H1 (cell line): ENCODE measurements around the gene NAAA. TPM values are rescaled to one million over a fixed set of nuclear protein-coding genes. Genes with fewer than 3 reads are reported as not detected.

ENCODE experiments used
- CTCF ChIA-PET: fragments of 300-600 bp; sonication (Branson Sonifier 250); formaldehyde crosslinking; loops from one replicate; lab custom pipeline; 2021; ENCODE audit not compliant: partially characterized antibody; lab: Charles Lee
- POLR2A ChIA-PET: fragments of 300-600 bp; sonication (Branson Sonifier 250); formaldehyde crosslinking; loops from one replicate; lab custom pipeline; 2021; ENCODE audit warnings: inconsistent platforms; ENCODE audit not compliant: partially characterized antibody; lab: Charles Lee
- DNase-seq, 2 experiments: peaks; one replicate each; pipeline versions ENCODE4 v3.0.0 to v3.0.0-alpha.2; 2010 to 2022; ENCODE audit warnings: low spot score in 2 of 2, low read depth in 1 of 2, mixed read lengths in 1 of 2
- FAIRE-seq: peaks from 2 replicates; lab custom pipeline; 2011; peaks lifted over from hg19 to GRCh38; lab: Jason Lieb, UNC
- H2AFZ ChIP-seq: 2 replicates; pipeline ENCODE4 v1.8.1; 2012; ENCODE audit warnings: low read length, inconsistent platforms
- H2AK5ac ChIP-seq: 2 replicates; pipeline ENCODE4 v1.6.1; 2013; ENCODE audit warnings: low read depth, low read length
- H2BK120ac ChIP-seq: replicated peaks from 2 replicates; pipeline ENCODE3; 2013; ENCODE audit warnings: low read depth, low read length, inconsistent platforms
- H2BK12ac ChIP-seq: 2 replicates; pipeline ENCODE4 v1.6.1; 2013; ENCODE audit warnings: low read depth, low read length
- H2BK15ac ChIP-seq: 2 replicates; pipeline ENCODE4 v1.6.1; 2013; ENCODE audit warnings: low read length
- H2BK20ac ChIP-seq: 2 replicates; pipeline ENCODE4 v1.6.1; 2013; ENCODE audit warnings: low read length
- H2BK5ac ChIP-seq: 2 replicates; pipeline ENCODE4 v1.6.1; 2013; ENCODE audit warnings: low read depth, low read length
- H3K14ac ChIP-seq: 2 replicates; pipeline ENCODE4 v1.6.1; 2013; ENCODE audit warnings: inconsistent platforms; ENCODE audit not compliant: insufficient read length
- H3K18ac ChIP-seq: 2 replicates; pipeline ENCODE4 v1.6.1; 2013; ENCODE audit warnings: low read length; ENCODE audit errors: extremely low read depth
- H3K23ac ChIP-seq: 2 replicates; pipeline ENCODE4 v1.6.1; 2013; ENCODE audit warnings: inconsistent platforms; ENCODE audit not compliant: insufficient read length
- H3K23me2 ChIP-seq: 2 replicates; pipeline ENCODE4 v1.6.1; 2013; ENCODE audit warnings: low read depth, low read length
- H3K27ac ChIP-seq: 2 replicates; pipeline ENCODE4 v1.6.1; 2011; ENCODE audit warnings: low read depth, low read length, inconsistent platforms
- H3K27me3 ChIP-seq, 4 experiments: replicated peaks in 1 of 4; 1 replicate in 1 of 4; 2 replicates in 3 of 4; pipeline versions ENCODE4 v1.6.1 to v1.8.1; 2011 to 2013; ENCODE audit warnings: low read length in 3 of 4, mild to moderate bottlenecking in 3 of 4, inconsistent platforms in 2 of 4, mixed read lengths in 2 of 4, moderate library complexity in 1 of 4; ENCODE audit not compliant: control insufficient read depth in 3 of 4, insufficient read depth in 3 of 4; ENCODE audit errors: extremely low read depth in 1 of 4
- H3K36me3 ChIP-seq, 4 experiments: 2 replicates each; pipeline versions ENCODE4 v1.6.1 to v1.8.1; 2011 to 2013; ENCODE audit warnings: mild to moderate bottlenecking in 4 of 4, low read length in 3 of 4, moderate library complexity in 2 of 4, control low read depth in 1 of 4, inconsistent platforms in 1 of 4; ENCODE audit not compliant: insufficient read depth in 4 of 4, control insufficient read depth in 2 of 4
- H3K4ac ChIP-seq: replicated peaks from 2 replicates; pipeline ENCODE3; 2013; ENCODE audit warnings: low read length, low read depth, mixed read lengths, inconsistent platforms; ENCODE audit not compliant: insufficient read length
- H3K4me1 ChIP-seq, 4 experiments: replicated peaks in 1 of 4; 1 replicate in 1 of 4; 2 replicates in 3 of 4; pipeline versions ENCODE4 v1.6.1 to v1.8.1; 2011 to 2013; ENCODE audit warnings: low read length in 3 of 4, inconsistent platforms in 2 of 4, mixed read lengths in 1 of 4; ENCODE audit not compliant: insufficient read depth in 4 of 4, control insufficient read depth in 3 of 4
- H3K4me2 ChIP-seq, 2 experiments: 2 replicates each; pipeline versions ENCODE4 v1.6.1 to v1.8.1; 2011 to 2013; ENCODE audit warnings: low read depth in 2 of 2, low read length in 2 of 2, control low read depth in 1 of 2, inconsistent platforms in 1 of 2, mild to moderate bottlenecking in 1 of 2; ENCODE audit not compliant: insufficient read depth in 1 of 2
- H3K4me3 ChIP-seq, 4 experiments: fragments of 200-600, 300-600 bp in 1 of 4; sonication (generic), shearing (Covaris generic), sonication (Bioruptor Twin) in 1 of 4; 2 replicates each; pipeline versions ENCODE4 v1.5.1 to v1.8.1; 2011 to 2016; ENCODE audit warnings: low read length in 4 of 4, low read depth in 3 of 4, control low read depth in 2 of 4, inconsistent platforms in 2 of 4, mild to moderate bottlenecking in 2 of 4, mixed read lengths in 1 of 4, moderate library complexity in 1 of 4; ENCODE audit not compliant: insufficient read depth in 2 of 4; ENCODE audit errors: extremely low read depth in 1 of 4
- H3K56ac ChIP-seq: replicated peaks from 2 replicates; pipeline ENCODE3; 2013; ENCODE audit warnings: low read depth, mild to moderate bottlenecking, mixed read lengths, low read length, inconsistent platforms; ENCODE audit not compliant: insufficient read length
- H3K79me1 ChIP-seq: 2 replicates; pipeline ENCODE4 v1.6.1; 2013; ENCODE audit warnings: low read depth, low read length, control low read depth
- H3K79me2 ChIP-seq, 2 experiments: 2 replicates each; pipeline versions ENCODE4 v1.6.1 to v1.8.1; 2012 to 2013; ENCODE audit warnings: low read length in 2 of 2, mild to moderate bottlenecking in 2 of 2, inconsistent platforms in 1 of 2; ENCODE audit not compliant: insufficient read depth in 2 of 2, control insufficient read depth in 1 of 2
- H3K9ac ChIP-seq, 4 experiments: replicated peaks in 1 of 4; 1 replicate in 1 of 4; 2 replicates in 3 of 4; pipeline versions ENCODE4 v1.6.1 to v1.8.1; 2011 to 2013; ENCODE audit warnings: low read depth in 3 of 4, low read length in 3 of 4, control low read depth in 2 of 4, mild to moderate bottlenecking in 2 of 4, moderate library complexity in 2 of 4, inconsistent platforms in 1 of 4; ENCODE audit errors: extremely low read depth in 1 of 4
- H3K9me3 ChIP-seq, 2 experiments: 2 replicates each; pipeline versions ENCODE4 v1.6.1 to v1.8.1; 2012 to 2013; ENCODE audit warnings: mild to moderate bottlenecking in 2 of 2, moderate library complexity in 2 of 2, control low read depth in 1 of 2, inconsistent platforms in 1 of 2, low read depth in 1 of 2, low read length in 1 of 2, mixed read lengths in 1 of 2; ENCODE audit not compliant: insufficient read depth in 2 of 2
- H4K20me1 ChIP-seq, 2 experiments: replicated peaks in 1 of 2; 2 replicates each; pipeline versions ENCODE3 to v1.8.1; 2011 to 2013; ENCODE audit warnings: inconsistent platforms in 2 of 2, low read length in 2 of 2, mild to moderate bottlenecking in 1 of 2; ENCODE audit not compliant: insufficient read depth in 2 of 2, control insufficient read depth in 1 of 2
- H4K5ac ChIP-seq: 2 replicates; pipeline ENCODE4 v1.6.1; 2013; ENCODE audit warnings: low read length, low read depth, mixed read lengths, inconsistent platforms; ENCODE audit not compliant: insufficient read length
- H4K8ac ChIP-seq: 2 replicates; pipeline ENCODE4 v1.8.0; 2013; ENCODE audit warnings: mild to moderate bottlenecking, moderate library complexity, low read length, inconsistent platforms; ENCODE audit not compliant: insufficient read depth; ENCODE audit errors: extremely low read depth
- H4K91ac ChIP-seq: replicated peaks from 2 replicates; pipeline ENCODE3; 2013; ENCODE audit warnings: low read length, mixed read lengths, inconsistent platforms; ENCODE audit not compliant: insufficient read length
- E2F6 ChIP-seq: IDR thresholded peaks from 2 replicates; pipeline ENCODE4 v1.6.1; 2012; ENCODE audit warnings: inconsistent platforms
- RXRA ChIP-seq: IDR thresholded peaks from 2 replicates; pipeline ENCODE4 v1.6.1; 2011; ENCODE audit warnings: low read depth, mild to moderate bottlenecking, low read length, moderate library complexity; ENCODE audit not compliant: insufficient read depth
- whole genome bisulfite sequencing, 2 experiments: shearing (Covaris generic) in 1 of 2; methylation state at CpG; one replicate each; pipeline versions ENCODE4 v1.1.6 to v1.1.7; 2013 to 2015; ENCODE audit warnings: low lambda C conversion rate in 2 of 2, mixed read lengths in 2 of 2, inconsistent platforms in 1 of 2, low coverage in 1 of 2, missing lambda C conversion rate in 1 of 2; ENCODE audit not compliant: insufficient replicate concordance in 2 of 2, insufficient coverage in 1 of 2, insufficient read length in 1 of 2; ENCODE audit errors: extremely low coverage in 1 of 2, missing lambda C conversion rate in 1 of 2; 5-methylcytosine and 5-hydroxymethylcytosine counted together
- polyA plus RNA-seq, 7 experiments: library from polyadenylated mRNA; depleted of rRNA in 3 of 7; stranded (reverse) in 5 of 7; unstranded in 2 of 7; fragments of >200 nt in 5 of 7; fragments of 200-250 nt in 2 of 7; gene quantifications; 1 replicate in 5 of 7; 2 replicates in 1 of 7; 4 replicates in 1 of 7; pipeline versions ENCODE4 v1.2.1 to v1.2.3, GENCODE V29; 2011 to 2013; ENCODE audit warnings: missing spikeins in 2 of 7, mixed read lengths in 2 of 7
- total RNA-seq: library from RNA; stranded (reverse); fragmentation: NEBNext Ultra II Directional; extraction: Animal tissue kit (Norgen Biotek cat#: 25700); gene quantifications from 2 replicates; pipeline ENCODE4 v1.2.1, GENCODE V29; 2021

The NAAA gene
- total and polyA plus RNA-seq, 2 of the 8 experiments (the other 6 are each of a cell fraction or from before 2014, with no cell fraction given): 9.4 to 12.5 TPM

DNA sequence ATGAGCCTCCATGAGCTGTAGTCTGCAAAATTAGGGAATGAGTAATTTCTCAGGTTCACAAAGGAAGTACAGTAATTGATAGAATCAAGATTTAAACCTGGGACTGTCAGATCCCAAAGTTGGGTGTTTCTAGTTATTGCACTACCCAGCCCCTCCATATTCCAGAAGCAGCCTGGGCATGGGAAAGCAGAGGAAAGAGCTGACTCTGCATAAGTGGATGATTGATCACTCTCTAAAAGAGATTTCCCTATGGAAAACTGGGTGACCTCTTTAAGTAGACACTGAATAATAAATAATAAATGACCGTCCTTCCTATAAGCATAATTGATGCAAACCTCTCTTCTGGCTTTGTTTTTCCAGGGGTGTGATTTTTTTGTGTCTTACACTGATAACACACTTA lies 5.2 kb downstream of the NAAA start:
- Histone ChIP-seq H4K20me1 (no peaks in the 10 kb centered on the region), H3K4me1 (peaks cover 0 to 3% (median under 1%) of the 10 kb centered on the region in 4 experiments; a peak in 2 of 7 replicates), H2BK120ac (no peak overlapping the region), H3K4ac (no peak overlapping the region), H3K9me3 (no peaks in the 10 kb centered on the region), H3K27me3 (peaks cover 0 to 3% (median 0%) of the 10 kb centered on the region in 4 experiments; a peak in 1 of 7 replicates), H3K56ac (no peak overlapping the region), H2BK12ac (no peak overlapping the region), H2AK5ac (no peak overlapping the region), H2AFZ (no peak overlapping the region), H2BK15ac (no peak overlapping the region), H3K79me1 (no peaks in the 10 kb centered on the region), H3K4me2 (no peak overlapping the region), H3K36me3 (no peaks in the 10 kb centered on the region), H3K79me2 (no peaks in the 10 kb centered on the region), H3K14ac (no peak overlapping the region), H4K8ac (no peak overlapping the region), H4K5ac (no peak overlapping the region), H2BK20ac (no peak overlapping the region), H3K27ac (no peak overlapping the region), H2BK5ac (no peak overlapping the region), H3K18ac (no peak overlapping the region), H3K4me3 (no peak overlapping the region), H3K23me2 (peaks cover 8% of the 10 kb centered on the region; the same call in 1 of the 2 replicates), H3K9ac (no peak overlapping the region; a peak in 1 of 7 replicates), H3K23ac (no peak overlapping the region), H4K91ac (no peak overlapping the region)
- DNase-seq (no peak), FAIRE-seq (no peak)
- CTCF ChIA-PET: interaction anchor here (1.2 to 8.8 kb wide), 2 partner anchors 20 to 40 kb away, joined by 4 to 73 read pairs; no protein-coding TSS in a partner anchor
- WGBS, 2 experiments: 84% methylated on average over 1 of the region's 1 CpG; no CpG with 5 or more reads in 1 of the 2 experiments
- POLR2A ChIA-PET: interaction anchor here (1.5 kb wide), 1 partner anchor 12 kb away, joined by 3 read pairs; no protein-coding TSS in a partner anchor
- TF ChIP-seq RXRA (no peak), E2F6 (no peak)
